HG03354 (cell line): Measurements from ENCODE around the gene GLYAT.
"Not testable (repeated sequence)": the region's sequence is repeated elsewhere in the genome, so short reads cannot be mapped to it uniquely, and the experiment has no call there.

Experiments
- ATAC-seq: cut with Tn5 transposase; IDR thresholded peaks from one replicate; pipeline ENCODE4 v1.9.1; 2021; ENCODE audit warnings: mild to moderate bottlenecking; ENCODE audit not compliant: unreplicated experiment, poor library complexity, severe bottlenecking

Gene GLYAT

DNA sequence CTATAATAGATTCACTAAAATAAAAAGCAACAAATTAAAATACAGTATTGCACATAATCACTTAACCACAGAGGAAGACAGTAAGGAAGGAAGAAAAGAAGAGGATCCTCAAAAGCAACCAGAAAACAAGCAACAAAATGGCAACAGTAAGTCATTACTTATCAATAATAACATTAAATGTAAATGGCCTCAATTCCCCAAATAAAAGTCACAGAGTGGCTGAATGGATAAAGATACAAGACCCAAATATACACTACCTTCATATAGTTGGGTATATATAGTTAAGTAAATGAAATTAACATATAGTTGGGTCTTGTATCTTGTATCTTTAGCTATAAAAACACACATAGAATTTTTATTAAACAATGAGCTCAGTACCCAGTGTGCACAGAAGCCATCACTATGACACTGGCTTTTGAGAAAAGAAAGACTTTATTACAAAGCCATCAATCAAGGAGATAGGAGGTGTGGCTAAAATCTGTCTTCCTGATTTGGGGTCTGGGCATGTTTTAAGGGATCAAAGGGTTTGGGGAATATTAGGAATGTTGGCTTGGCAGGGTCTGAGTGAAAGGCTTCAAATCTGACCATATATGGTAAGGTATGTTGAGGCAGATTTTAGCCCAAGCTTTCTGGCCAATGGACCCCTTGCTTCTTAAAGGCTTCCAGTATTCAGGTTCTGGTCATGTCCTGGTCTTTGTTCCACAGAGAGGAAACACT, 13.4 kb upstream of the GLYAT start:
- no peak for ATAC-seq

GRCh38 chr11:58742981-58743880, 11.5 kb upstream of the GLYAT start:
- no peak for ATAC-seq

DNA sequence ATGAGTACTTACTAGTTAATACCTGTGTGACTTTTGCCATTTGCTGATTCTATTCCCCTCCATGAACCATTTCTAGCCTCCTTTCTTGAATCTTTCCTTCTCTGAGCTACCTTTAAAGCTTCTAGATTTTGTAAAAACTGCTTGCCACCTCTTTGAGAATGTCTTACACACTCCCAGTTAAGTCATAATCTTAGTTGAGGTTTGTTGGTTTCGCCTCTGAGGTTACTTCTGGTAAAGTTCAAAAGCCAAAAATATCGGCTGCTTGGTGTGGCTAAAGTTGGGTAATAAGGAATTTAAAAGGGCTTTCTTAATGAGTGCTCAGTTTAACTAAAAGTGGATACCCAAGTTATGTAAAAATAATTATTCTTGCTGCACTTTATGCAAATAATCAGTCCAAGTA, 10.4 kb upstream of the GLYAT start:
- ATAC-seq = no peak

- ATAC-seq = no peak
Measured at GRCh38 chr11:58741127-58741526, 9.4 kb upstream of the GLYAT start.

GRCh38 chr11:58740447-58740846, 8.7 kb upstream of the GLYAT start:
- no peak for ATAC-seq

GRCh38 chr11:58739725-58740430, 8.1 kb upstream of the GLYAT start:
- ATAC-seq = no peak

DNA sequence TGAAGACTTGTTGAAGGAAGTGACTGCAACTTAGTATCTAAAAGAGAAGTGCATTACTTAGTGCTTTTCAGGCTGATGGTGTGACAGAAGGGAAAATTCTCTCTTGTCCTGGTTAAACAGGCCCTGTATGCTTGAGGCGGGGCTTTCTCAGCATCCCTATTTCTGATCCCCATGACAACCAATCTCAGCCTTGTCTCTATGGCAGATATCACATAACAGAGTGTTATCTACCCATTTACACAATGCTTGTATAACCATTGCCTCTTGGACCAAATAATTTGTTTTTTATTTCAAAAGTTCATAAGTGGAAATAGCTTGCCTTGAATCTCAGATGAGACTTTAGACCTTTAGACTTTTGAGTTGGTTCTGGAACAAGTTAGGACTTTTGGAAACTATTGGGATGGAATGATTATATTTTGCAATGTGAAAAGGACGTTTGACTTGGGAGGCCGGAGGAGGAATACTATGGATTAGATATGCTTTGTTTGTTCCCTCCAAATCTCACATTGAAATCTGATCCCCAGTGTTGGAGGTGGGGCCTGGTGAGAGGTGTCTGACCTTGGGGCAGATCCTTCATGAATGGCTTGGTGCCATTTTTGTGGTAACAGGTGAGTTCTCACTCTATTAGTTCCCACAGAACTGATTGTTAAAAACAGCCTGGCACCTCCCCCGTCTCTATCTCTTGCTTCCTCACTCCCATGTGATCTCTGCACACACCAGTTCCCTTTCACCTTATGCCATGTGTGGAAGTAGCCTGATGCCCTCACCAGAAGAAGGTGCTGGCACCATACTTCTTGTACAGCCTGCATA, 3.1 kb upstream of the GLYAT start:
- ATAC-seq = no peak

GRCh38 chr11:58730507-58731089, 1.1 kb downstream of the GLYAT start:
- no peak for ATAC-seq

DNA sequence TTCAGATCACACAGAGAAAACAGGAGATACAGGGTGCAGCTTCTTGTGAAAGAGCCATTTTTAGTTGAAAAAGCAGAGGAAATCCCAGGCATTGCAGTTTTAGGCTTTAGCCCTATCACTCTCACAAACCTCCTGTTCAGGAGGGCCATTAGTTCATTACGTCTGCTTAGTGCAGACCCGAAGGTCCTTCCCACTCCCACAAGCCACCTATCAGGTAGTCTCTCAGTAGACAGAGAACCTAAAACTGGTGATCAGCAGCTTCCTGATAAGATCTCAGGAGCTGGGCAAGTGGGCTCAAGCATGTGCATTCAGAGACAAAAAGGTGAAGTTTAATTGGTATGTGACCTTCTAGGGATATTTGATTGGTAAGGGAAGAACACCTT, 4.3 kb downstream of the GLYAT start:
- ATAC-seq = no peak

DNA sequence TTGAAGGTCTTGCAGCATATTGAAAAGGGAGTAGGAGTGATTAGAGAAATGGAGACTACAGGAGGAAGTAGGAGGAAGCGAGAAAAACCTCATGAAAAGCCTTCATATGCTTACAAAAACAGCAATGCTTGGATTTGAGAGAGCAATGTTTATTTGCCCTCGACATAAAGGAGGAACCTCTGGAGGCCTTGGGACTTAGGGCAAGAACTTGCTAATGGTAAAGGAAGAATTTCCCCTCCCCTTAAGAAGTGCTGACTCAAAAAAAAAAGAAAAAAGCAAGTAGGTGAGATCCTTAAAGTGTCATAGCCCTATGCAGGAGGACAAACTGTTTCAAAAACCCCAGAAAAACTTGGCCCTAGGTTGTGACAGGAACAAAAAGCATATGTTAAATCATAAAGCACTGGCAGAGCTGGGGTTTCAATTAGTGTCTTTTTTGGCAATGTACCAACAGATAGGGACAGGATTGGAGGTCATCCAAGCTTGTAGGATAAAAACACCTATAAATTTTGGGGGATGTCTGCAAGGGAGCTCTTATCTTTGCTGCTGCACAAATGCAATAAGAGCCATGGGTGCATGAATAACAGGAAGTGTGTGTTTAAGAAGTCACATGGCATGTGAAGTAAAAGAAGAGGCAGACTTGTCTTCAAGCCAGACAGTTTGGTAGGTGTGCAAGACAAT, 4.9 kb downstream of the GLYAT start:
- no peak for ATAC-seq

DNA sequence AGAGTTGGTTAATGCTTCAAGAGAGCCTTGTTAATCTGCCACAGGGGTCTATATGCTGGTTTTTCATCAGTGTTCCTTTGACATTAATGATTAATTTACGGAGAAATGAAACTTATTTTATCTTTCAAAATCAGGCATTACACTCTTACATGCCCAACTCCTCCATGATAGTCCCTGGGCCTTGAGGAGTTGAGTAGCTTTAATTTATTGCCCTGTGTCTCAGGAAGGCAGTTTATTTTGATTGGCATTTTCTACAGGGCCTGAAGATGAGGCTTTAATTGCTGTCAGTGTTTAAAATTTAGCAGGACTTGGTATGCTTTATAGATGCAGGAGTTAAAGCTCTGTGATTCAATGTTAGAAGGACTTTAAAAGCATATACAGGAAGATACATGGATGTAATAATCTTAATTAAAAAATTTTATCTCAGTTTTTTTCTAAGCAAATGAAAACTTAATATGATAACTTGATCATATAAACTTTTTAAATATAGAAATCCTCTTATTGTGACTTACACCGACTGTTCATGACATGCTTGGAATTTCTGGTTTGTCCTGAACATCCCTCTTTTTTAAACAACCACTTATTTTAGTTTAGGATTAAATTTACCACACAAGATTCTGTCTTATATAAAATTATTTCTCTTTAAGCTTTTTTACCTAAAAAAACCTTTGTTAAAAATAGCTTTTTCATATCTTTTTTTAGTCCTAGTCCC, 12.2 kb downstream of the GLYAT start:
- no peak for ATAC-seq

DNA sequence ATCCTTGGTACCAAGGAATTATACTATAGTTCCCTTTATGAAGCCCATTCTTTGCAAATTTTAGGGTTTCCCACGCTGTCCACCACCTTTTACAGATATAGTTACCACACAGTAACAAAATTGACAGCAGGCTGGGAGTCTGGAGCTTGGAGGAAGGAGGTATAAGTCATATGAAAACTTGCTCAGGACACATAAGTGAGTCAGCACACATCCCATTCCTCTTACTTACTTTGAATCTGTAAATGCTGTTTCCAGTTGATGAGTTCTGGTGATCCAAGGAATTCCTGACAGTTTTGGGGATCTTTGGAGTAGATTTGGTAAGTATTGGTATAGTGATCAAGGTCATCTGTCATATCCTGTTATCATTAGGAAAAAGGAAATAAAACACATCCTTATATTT, 19.2 kb downstream of the GLYAT start:
- no peak for ATAC-seq

DNA sequence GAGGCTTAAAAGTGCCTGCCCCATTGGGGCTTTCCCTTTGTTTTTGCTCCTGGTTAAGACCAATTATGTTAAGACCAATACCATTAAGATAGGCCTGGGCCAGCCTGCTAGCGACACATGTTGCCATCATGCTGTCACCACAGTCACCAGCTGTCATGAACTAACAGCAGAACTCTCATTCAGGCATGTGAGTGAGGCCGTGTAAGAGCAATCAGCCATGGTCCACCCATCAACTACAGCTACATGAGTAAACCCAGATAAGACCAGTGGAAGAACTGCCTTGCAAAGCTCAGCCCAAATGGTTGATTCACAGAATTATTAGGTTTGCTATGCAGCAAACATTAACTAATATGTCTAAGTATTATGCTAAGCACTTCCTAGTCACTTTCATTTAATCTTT, 19.9 kb downstream of the GLYAT start:
- ATAC-seq = no peak

- ATAC-seq = no peak
Measured at GRCh38 chr11:58707767-58708166, 24.0 kb downstream of the GLYAT start.

GRCh38 chr11:58696825-58697224, 34.9 kb downstream of the GLYAT start:
- ATAC-seq = not testable (repeated sequence)

- ATAC-seq = no peak
Measured at GRCh38 chr11:58693026-58693425, 38.7 kb downstream of the GLYAT start.

DNA sequence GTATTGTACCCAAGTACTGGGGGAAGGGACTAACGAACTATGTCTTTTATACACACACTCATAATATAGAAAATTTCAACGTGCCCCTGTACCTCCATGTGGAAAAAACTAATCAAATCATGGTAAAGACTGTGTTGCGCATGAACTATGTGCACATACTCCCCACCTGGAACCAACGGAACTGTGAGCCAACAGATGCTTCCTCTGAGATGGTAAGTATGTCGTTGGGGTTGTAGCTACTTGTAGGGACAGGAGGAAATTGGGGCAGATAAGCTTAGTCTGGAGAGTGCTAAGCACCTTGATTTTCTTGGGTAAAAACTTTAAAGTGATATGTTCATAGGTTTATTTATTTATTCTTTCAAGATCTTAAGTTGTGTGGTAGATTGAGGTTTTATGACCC, 40.1 kb downstream of the GLYAT start:
- no peak for ATAC-seq

DNA sequence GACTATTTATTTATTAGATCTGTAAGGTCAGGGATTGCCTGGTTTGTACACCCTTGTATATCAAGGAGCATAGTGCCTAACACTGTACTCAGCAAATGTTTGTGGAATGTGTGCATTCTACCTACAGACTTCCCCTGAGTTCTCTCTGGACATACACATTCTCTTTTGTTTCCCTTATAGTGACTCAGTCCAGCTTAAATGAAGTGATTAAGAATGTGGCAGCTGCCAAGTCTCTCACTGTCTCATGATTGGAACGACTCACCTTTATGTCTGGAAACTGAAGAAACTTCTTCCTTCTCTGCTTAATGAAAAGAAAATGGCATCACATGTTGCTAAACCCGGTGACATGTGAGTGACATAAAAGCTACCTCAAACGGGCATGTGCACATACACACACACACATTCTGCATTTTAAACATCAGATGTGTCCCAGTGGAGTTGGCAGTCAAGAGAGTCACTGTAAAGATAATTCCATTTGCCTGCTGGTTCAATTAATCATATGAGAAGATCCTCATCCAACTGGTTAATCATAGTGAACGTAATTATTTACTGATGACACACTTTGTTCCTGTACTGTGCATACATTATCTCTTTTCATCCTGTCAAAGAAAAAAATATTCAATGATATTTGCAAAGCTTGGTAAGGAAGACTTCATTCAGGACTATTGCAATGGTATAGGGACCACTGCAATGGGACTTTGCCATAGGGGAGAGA, 42.8 kb downstream of the GLYAT start:
- ATAC-seq = no peak
